ENCODE measurements around the gene TUBA1C. TPM values are rescaled to one million over a fixed set of nuclear protein-coding genes. Genes with fewer than 3 reads are reported as not detected.

The TUBA1C gene
- total and polyA plus RNA-seq, 9 of the 15 experiments (the other 6 are each of a cell fraction or from before 2014, with no cell fraction given) = 755 to 3,012 (median 914) TPM

GRCh38 chr12:49297695-49298060 is 32.8 kb downstream of the TUBA1C start:
- H3K4me3 ChIP-seq = 0 out of 2 replicates have a peak overlapping the region, but pooled peaks have one; percentile 17

DNA sequence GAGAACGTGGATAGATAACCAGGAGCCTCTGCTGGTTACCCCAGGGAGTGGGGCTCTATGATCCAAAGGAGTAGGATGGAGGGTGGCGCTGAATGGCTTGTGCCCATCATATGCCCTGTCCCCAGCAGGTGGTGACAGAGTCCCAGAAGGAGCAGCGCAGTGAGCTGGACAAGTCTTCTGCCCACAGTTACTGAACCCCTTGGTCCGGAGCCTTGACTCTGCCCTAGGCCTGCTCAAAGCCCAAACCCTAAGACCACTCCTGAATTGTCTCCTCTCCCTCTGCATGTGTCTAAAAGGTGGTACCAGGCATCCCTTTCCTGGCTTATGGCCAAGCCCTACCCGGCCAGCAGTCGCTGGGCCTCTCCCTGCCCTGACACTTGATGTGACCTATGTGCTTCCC is 33.3 kb downstream of the TUBA1C start:
- no TSS peak for BruUV-seq (replicated peaks)
- Histone ChIP-seq H4K20me1 (replicated peaks; ENCODE audit: control insufficient read depth, insufficient read depth, low read length) (no peaks in the 10 kb centered on the region), H3K4me2 (ENCODE audit: insufficient read depth, low read length) (peak overlapping the region; percentile 85; the same call in 1 of the 2 replicates), H3K9me3 (replicated peaks; ENCODE audit: control insufficient read depth, insufficient read depth, low read depth, low read length) (no peaks in the 10 kb centered on the region), H3K27ac (ENCODE audit: extremely low read depth, low read depth, low read length) (no peak overlapping the region), H3K9ac (ENCODE audit: insufficient read depth in 1 of 2, low read depth in 2 of 2, low read length in 2 of 2) (peak overlapping the region in 1 of 2 experiments; percentile 15; a peak in 1 of 4 replicates), H3K36me3 (ENCODE audit: control insufficient read depth, insufficient read depth, low read length) (no peaks in the 10 kb centered on the region), H2AFZ (ENCODE audit: low read depth, low read length) (no peak overlapping the region; the same call in 1 of the 2 replicates), H3K9me1 (ENCODE audit: control insufficient read depth, insufficient read depth, low read length) (peaks cover 10% of the 10 kb centered on the region), H3K4me1 (replicated peaks in 1 of 2; ENCODE audit: control insufficient read depth in 2 of 2, insufficient read depth in 2 of 2, low read length in 2 of 2) (peaks cover 19 to 56% of the 10 kb centered on the region in 2 experiments; a peak in 4 of 5 replicates), H3K27me3 (ENCODE audit: control insufficient read depth in 2 of 2, insufficient read depth in 2 of 2, low read length in 2 of 2) (no peaks in the 10 kb centered on the region), H3K4me3 (no peak overlapping the region), H3K79me2 (ENCODE audit: control insufficient read depth, insufficient read depth, low read length) (no peaks in the 10 kb centered on the region)
- in situ Hi-C loops (cut with MboI) (no loop called here), intact Hi-C loops (cut with micrococcal nuclease) (no loop called here)
- TF ChIP-seq, protein P1, sequence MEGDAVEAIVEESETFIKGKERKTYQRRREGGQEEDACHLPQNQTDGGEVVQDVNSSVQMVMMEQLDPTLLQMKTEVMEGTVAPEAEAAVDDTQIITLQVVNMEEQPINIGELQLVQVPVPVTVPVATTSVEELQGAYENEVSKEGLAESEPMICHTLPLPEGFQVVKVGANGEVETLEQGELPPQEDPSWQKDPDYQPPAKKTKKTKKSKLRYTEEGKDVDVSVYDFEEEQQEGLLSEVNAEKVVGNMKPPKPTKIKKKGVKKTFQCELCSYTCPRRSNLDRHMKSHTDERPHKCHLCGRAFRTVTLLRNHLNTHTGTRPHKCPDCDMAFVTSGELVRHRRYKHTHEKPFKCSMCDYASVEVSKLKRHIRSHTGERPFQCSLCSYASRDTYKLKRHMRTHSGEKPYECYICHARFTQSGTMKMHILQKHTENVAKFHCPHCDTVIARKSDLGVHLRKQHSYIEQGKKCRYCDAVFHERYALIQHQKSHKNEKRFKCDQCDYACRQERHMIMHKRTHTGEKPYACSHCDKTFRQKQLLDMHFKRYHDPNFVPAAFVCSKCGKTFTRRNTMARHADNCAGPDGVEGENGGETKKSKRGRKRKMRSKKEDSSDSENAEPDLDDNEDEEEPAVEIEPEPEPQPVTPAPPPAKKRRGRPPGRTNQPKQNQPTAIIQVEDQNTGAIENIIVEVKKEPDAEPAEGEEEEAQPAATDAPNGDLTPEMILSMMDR (IDR thresholded peaks at IDR 0.05 in 2 of 3, conservative IDR thresholded peaks at IDR 0.05 in 1 of 3; ENCODE audit: insufficient read depth in 2 of 3, low read depth in 1 of 3, low read length in 3 of 3) = peak in 2 of 3 experiments; percentile 2 to 9; a peak in 1 of 6 replicates
- TF ChIP-seq XRCC4 (IDR thresholded peaks at IDR 0.05; ENCODE audit: extremely low read depth, insufficient read depth, insufficient read length) (no peak), NFIC (IDR thresholded peaks at IDR 0.05) (peak; percentile 71)
- ATAC-seq (no peak), FAIRE-seq (no peak), DNase-seq (ENCODE audit: extremely low read depth in 1 of 4, low spot score in 3 of 4) (peak in 1 of 4 experiments; percentile 12)
- POLR2A ChIA-PET = no interaction called here
- 60% methylated on average over 6 of the region's 6 CpGs for WGBS (ENCODE audit: insufficient coverage, low coverage, missing lambda C conversion rate)
- CTCF ChIA-PET (ENCODE audit: low intra/inter-chr PET ratio) = interaction anchor here (2.0 kb wide), 1 partner anchor 44 kb away, joined by 6 read pairs; no protein-coding TSS in a partner anchor

More at GRCh38 chr12:49297695-49298060, 32.8 kb downstream of the TUBA1C start:
- no peaks in the 10 kb centered on the region for H3K79me2 ChIP-seq (ENCODE audit: control insufficient read depth, insufficient read depth, low read length)
- FAIRE-seq (no peak), DNase-seq (ENCODE audit: extremely low read depth in 1 of 4, low spot score in 3 of 4) (no peak), ATAC-seq (peak; percentile 10)
- H2AFZ ChIP-seq (ENCODE audit: low read depth, low read length) = peak overlapping the region; percentile 80
- in situ Hi-C loops (cut with MboI) = no loop called here
- no peak overlapping the region for H3K27ac ChIP-seq (ENCODE audit: extremely low read depth, low read depth, low read length)
- peaks cover 10% of the 10 kb centered on the region for H3K9me1 ChIP-seq (ENCODE audit: control insufficient read depth, insufficient read depth, low read length)
- ChIA-PET POLR2A (interaction anchor here (1.1 to 2.9 kb wide), 7 partner anchors 8 to 167 kb away, joined by 4 to 10 read pairs (median 6); partner anchors contain the start of gene TROAP), CTCF (ENCODE audit: low intra/inter-chr PET ratio) (interaction anchor here (0.5 to 2.0 kb wide), 2 partner anchors 44 to 163 kb away, joined by 6 to 7 read pairs; no protein-coding TSS in a partner anchor)
- H3K4me1 ChIP-seq (replicated peaks in 1 of 2; ENCODE audit: control insufficient read depth in 2 of 2, insufficient read depth in 2 of 2, low read length in 2 of 2) = peaks cover 19 to 61% of the 10 kb centered on the region in 2 experiments; a peak in 4 of 5 replicates
- TF ChIP-seq YY1 (IDR thresholded peaks at IDR 0.05; ENCODE audit: borderline replicate concordance in 1 of 3, control insufficient read depth in 1 of 3, extremely low read depth in 1 of 3, insufficient read depth in 3 of 3, insufficient read length in 1 of 3, insufficient replicate concordance in 2 of 3, low read depth in 1 of 3, low read length in 2 of 3) = peak in 1 of 3 experiments; percentile 3
- no peak for TF ChIP-seq ZNF12 (CRISPR knock-in tag; IDR thresholded peaks at IDR 0.05)
- 41% methylated on average over 6 of the region's 8 CpGs for WGBS (ENCODE audit: insufficient coverage, low coverage, missing lambda C conversion rate)
- H4K20me1 ChIP-seq (replicated peaks; ENCODE audit: control insufficient read depth, insufficient read depth, low read length) = no peaks in the 10 kb centered on the region
- no peaks in the 10 kb centered on the region for H3K9me3 ChIP-seq (replicated peaks; ENCODE audit: control insufficient read depth, insufficient read depth, low read depth, low read length)
- no TSS peak for BruUV-seq (replicated peaks)
- no peaks in the 10 kb centered on the region for H3K27me3 ChIP-seq (ENCODE audit: control insufficient read depth in 2 of 2, insufficient read depth in 2 of 2, low read length in 2 of 2)
- peak overlapping the region in 1 of 2 experiments; percentile 41; a peak in 2 of 4 replicates for H3K9ac ChIP-seq (ENCODE audit: insufficient read depth in 1 of 2, low read depth in 2 of 2, low read length in 2 of 2)
- H3K36me3 ChIP-seq (ENCODE audit: control insufficient read depth, insufficient read depth, low read length) = no peaks in the 10 kb centered on the region
- H3K4me2 ChIP-seq (ENCODE audit: insufficient read depth, low read length) = peak overlapping the region; percentile 85
- intact Hi-C loops (cut with micrococcal nuclease) = no loop called here

All from K562 (cell line).